ENCODE measurements around the gene CLSTN2. TPM values are rescaled to one million over a fixed set of nuclear protein-coding genes. Genes with fewer than 3 reads are reported as not detected.
A peak's percentile ranks its signal among the peaks of the same experiment; 100 is the strongest.

The CLSTN2 gene
- total and polyA plus RNA-seq, 9 donors: 28.9 to 263 (median 134) TPM

GRCh38 chr3:140292170-140292569 lies 357.2 kb downstream of the CLSTN2 start:
- Histone ChIP-seq H3K27ac (no peak overlapping the region), H3K9me3 (no peaks in the 10 kb centered on the region), H3K4me1 (ENCODE audit: insufficient read depth) (peaks cover 4% of the 10 kb centered on the region), H3K27me3 (no peaks in the 10 kb centered on the region), H3K4me3 (no peak overlapping the region), H3K36me3 (no peaks in the 10 kb centered on the region)
- intact Hi-C loops (cut with DNase I): loop anchor here in 1 of 4 donors (10.0 kb wide), 1 partner anchor 443 kb away; no protein-coding TSS in a partner anchor
- no peak for DNase-seq
- WGBS, 3 donors: 75 to 93% (median 78%) methylated on average over 2 of the region's 2 CpGs
- TF ChIP-seq POLR2A (IDR thresholded peaks at IDR 0.05): no peak
- no peak for TF ChIP-seq EP300 (IDR thresholded peaks at IDR 0.05)
- no peak for TF ChIP-seq CTCF (IDR thresholded peaks at IDR 0.05)

- TF ChIP-seq EP300 (IDR thresholded peaks at IDR 0.05) (no peak), CTCF (IDR thresholded peaks at IDR 0.05) (no peak), POLR2A (IDR thresholded peaks at IDR 0.05) (no peak)
- no peak overlapping the region for H3K27ac ChIP-seq
- H3K4me3 ChIP-seq: no peak overlapping the region
- H3K36me3 ChIP-seq: no peaks in the 10 kb centered on the region
- H3K4me1 ChIP-seq (ENCODE audit: insufficient read depth): peaks cover 5% of the 10 kb centered on the region
- intact Hi-C loops (cut with DNase I): loop anchor here in 1 of 4 donors (10.0 kb wide), 1 partner anchor 442 kb away; no protein-coding TSS in a partner anchor
- DNase-seq: peak in 4 of 5 donors; percentile 22 to 58 (median 42)
- 56 to 77% (median 76%) methylated on average over 4 of the region's 4 CpGs for WGBS, 3 donors
- H3K9me3 ChIP-seq: no peaks in the 10 kb centered on the region
- H3K27me3 ChIP-seq: no peaks in the 10 kb centered on the region
Measured at GRCh38 chr3:140292684-140293083, 357.7 kb downstream of the CLSTN2 start.

GRCh38 chr3:140294058-140294457 lies 359.1 kb downstream of the CLSTN2 start:
- H3K27me3 ChIP-seq: no peaks in the 10 kb centered on the region
- TF ChIP-seq POLR2A (IDR thresholded peaks at IDR 0.05) (no peak), EP300 (IDR thresholded peaks at IDR 0.05) (no peak), CTCF (IDR thresholded peaks at IDR 0.05) (no peak)
- no peaks in the 10 kb centered on the region for H3K9me3 ChIP-seq
- no peaks in the 10 kb centered on the region for H3K36me3 ChIP-seq
- H3K27ac ChIP-seq: no peak overlapping the region
- no peak overlapping the region for H3K4me3 ChIP-seq
- peaks cover 5% of the 10 kb centered on the region for H3K4me1 ChIP-seq (ENCODE audit: insufficient read depth)
- intact Hi-C loops (cut with DNase I): loop anchor here in 1 of 4 donors (10.0 kb wide), 1 partner anchor 441 kb away; no protein-coding TSS in a partner anchor
- WGBS, 3 donors: 92 to 93% (median 92%) methylated on average over 2 of the region's 2 CpGs
- no peak for DNase-seq

- H3K4me3 ChIP-seq: no peak overlapping the region
- peak; percentile 32 to 44 (median 40) for DNase-seq
- WGBS, 3 donors: 16 to 32% (median 18%) methylated on average over 3 of the region's 3 CpGs
- no peaks in the 10 kb centered on the region for H3K36me3 ChIP-seq
- H3K27ac ChIP-seq: peak overlapping the region in 1 of 2 donors; percentile 31
- no peak for TF ChIP-seq POLR2A (IDR thresholded peaks at IDR 0.05)
- TF ChIP-seq CTCF (IDR thresholded peaks at IDR 0.05): peak in 1 of 3 donors; percentile 21
- TF ChIP-seq EP300 (IDR thresholded peaks at IDR 0.05): no peak
- H3K9me3 ChIP-seq: no peaks in the 10 kb centered on the region
- no peaks in the 10 kb centered on the region for H3K27me3 ChIP-seq
- intact Hi-C loops (cut with DNase I): loop anchor here in 1 of 4 donors (10.0 kb wide), 1 partner anchor 438 kb away; no protein-coding TSS in a partner anchor
- peaks cover 9% of the 10 kb centered on the region for H3K4me1 ChIP-seq (ENCODE audit: insufficient read depth)
Measured at GRCh38 chr3:140296796-140297352, 361.9 kb downstream of the CLSTN2 start.
